ENCODE data around the gene HNF1A. TPM values are rescaled to one million over a fixed set of nuclear protein-coding genes. Genes with fewer than 3 reads are reported as not detected.

Gene HNF1A
- total and polyA plus RNA-seq, 2 of the 4 experiments (the other 2 are of a cell fraction), result under 0.01 TPM; not detected in 1

DNA sequence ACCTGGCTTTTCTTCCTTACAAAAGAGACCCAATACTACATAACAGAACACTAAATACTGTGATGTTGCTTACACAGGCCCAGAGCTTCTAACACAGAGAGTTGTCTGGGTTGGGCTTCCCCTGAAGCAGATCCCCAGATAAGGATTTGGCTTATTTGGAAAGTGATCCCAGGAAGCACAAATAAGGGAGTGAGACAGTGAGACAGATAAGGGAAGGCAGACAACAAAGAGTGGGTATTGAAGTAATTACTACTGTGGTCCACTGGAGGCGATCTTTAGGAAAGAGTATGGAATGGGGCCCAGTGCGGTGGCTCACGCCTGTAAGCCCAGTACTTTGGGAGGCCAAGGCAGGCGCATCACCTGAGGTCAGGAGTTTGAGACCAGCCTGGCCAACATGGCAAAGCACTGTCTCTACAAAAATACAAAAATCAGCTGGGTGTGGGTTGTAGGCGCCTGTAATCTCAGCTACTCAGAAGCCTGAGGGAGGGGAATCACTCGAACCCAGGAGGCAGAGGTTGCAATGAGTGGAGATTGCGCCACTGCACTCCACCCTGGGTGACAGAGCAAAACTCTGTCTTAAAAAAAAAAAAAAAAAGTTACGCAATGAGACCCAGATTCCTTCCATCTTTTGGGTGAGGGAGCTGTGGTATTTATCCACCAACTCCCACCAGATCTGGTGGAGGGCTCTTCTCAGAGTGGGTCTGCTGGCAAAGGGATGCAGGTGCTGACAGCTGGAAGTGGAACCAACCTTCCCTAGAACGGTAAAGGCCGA is 48.1 kb downstream of the HNF1A start:
- H3K4me1 ChIP-seq (ENCODE audit: control insufficient read depth, insufficient read depth, low read length), result no peaks in the 10 kb centered on the region
- no peak overlapping the region for H2AK5ac ChIP-seq (ENCODE audit: low read depth, low read length)
- H3K14ac ChIP-seq (replicated peaks; ENCODE audit: low read depth, low read length), result no peak overlapping the region
- dilution Hi-C loops (cut with HindIII; ENCODE audit: low sequenced_read_pairs, unreplicated experiment) (no loop called here), in situ Hi-C loops (cut with MboI; ENCODE audit: low sequenced_read_pairs) (no loop called here), intact Hi-C loops (cut with micrococcal nuclease) (no loop called here)
- TF ChIP-seq BHLHE40 (IDR thresholded peaks at IDR 0.05; ENCODE audit: low read depth, low read length) (no peak), CEBPB (IDR thresholded peaks at IDR 0.05; ENCODE audit: low read depth, low read length) (peak; percentile 73)
- H4K20me1 ChIP-seq (ENCODE audit: insufficient read depth, low read length), result no peaks in the 10 kb centered on the region
- no peak overlapping the region for H2AFZ ChIP-seq (replicated peaks; ENCODE audit: low read length, poor library complexity)
- DNase-seq, result no peak
- H2BK15ac ChIP-seq (ENCODE audit: low read depth, low read length), result no peak overlapping the region
- H3K27ac ChIP-seq (ENCODE audit: insufficient read depth, low read length), result no peak overlapping the region
- H4K91ac ChIP-seq (ENCODE audit: insufficient read depth, low read depth, low read length), result no peak overlapping the region
- no peak overlapping the region for H2AK9ac ChIP-seq (replicated peaks; ENCODE audit: low read depth, low read length, poor library complexity)
- H2BK20ac ChIP-seq (ENCODE audit: low read depth, low read length), result no peak overlapping the region
- H3K18ac ChIP-seq (ENCODE audit: low read depth, low read length), result no peak overlapping the region
- no peak overlapping the region for H2BK5ac ChIP-seq (ENCODE audit: low read depth, low read length, poor library complexity, severe bottlenecking)
- no peak for ATAC-seq (ENCODE audit: low read depth)
- no peaks in the 10 kb centered on the region for H3K79me1 ChIP-seq (ENCODE audit: low read depth in 1 of 2, low read length in 2 of 2)
- H3K9me3 ChIP-seq (ENCODE audit: control insufficient read depth, insufficient read depth, low read length), result no peaks in the 10 kb centered on the region
- no peaks in the 10 kb centered on the region for H3K36me3 ChIP-seq (ENCODE audit: control insufficient read depth, insufficient read depth, low read length)
- no peak overlapping the region for H3K4me2 ChIP-seq (ENCODE audit: low read depth, low read length)
- no peak overlapping the region for H4K5ac ChIP-seq (ENCODE audit: low read depth, low read length)
- no peak overlapping the region for H4K8ac ChIP-seq (ENCODE audit: low read depth in 2 of 2, low read length in 2 of 2)
- no peaks in the 10 kb centered on the region for H3K9me1 ChIP-seq (ENCODE audit: insufficient read depth, low read length)
- POLR2A ChIA-PET (ENCODE audit: unreplicated experiment), result no interaction called here
- H3K9ac ChIP-seq (ENCODE audit: low read depth, low read length), result no peak overlapping the region
- H2BK120ac ChIP-seq (ENCODE audit: low read depth, low read length), result no peak overlapping the region
- CTCF ChIA-PET, result interaction anchor here (0.8 kb wide), 1 partner anchor 9 kb away, joined by 5 read pairs; no protein-coding TSS in a partner anchor
- no peak overlapping the region for H3K4me3 ChIP-seq (ENCODE audit: insufficient read depth, low read depth, low read length)
- H3K4ac ChIP-seq (ENCODE audit: low read depth, low read length), result no peak overlapping the region
- H3K27me3 ChIP-seq (ENCODE audit: control insufficient read depth, insufficient read depth, low read length), result peaks cover 15% of the 10 kb centered on the region
- no TSS peak for BruUV-seq (replicated peaks)
- no peak overlapping the region for H3K56ac ChIP-seq (ENCODE audit: extremely low read depth, insufficient read depth, low read length)
- H3K23ac ChIP-seq (ENCODE audit: low read depth, low read length), result no peak overlapping the region
- no CpG with 5 or more reads among the region's 10 CpGs for WGBS, 2 experiments (ENCODE audit: extremely low coverage in 2 of 2, insufficient read length in 1 of 2)

All from IMR-90 (cell line).